Amygdala (tissue), 56 donors: ENCODE results near the gene TAF1L.
A peak's percentile ranks its signal among the peaks of the same experiment; 100 is the strongest.

ENCODE experiments used
- DNase-seq, 56 donors: peaks; one replicate each; lab custom pipeline; 2025; lab: John Stamatoyannopoulos, UW

The TAF1L gene

GRCh38 chr9:32596096-32596865 lies 39.2 kb downstream of the TAF1L start:
- no peak for DNase-seq

- no peak for DNase-seq
Measured at GRCh38 chr9:32590898-32591297, 44.6 kb downstream of the TAF1L start.

GRCh38 chr9:32590476-32590875 lies 45.0 kb downstream of the TAF1L start:
- DNase-seq: no peak

- peak in 2 of 56 donors; percentile 1 to 32 for DNase-seq
Measured at GRCh38 chr9:32589083-32589723, 46.3 kb downstream of the TAF1L start.

- no peak for DNase-seq
Measured at GRCh38 chr9:32587901-32588300, 47.6 kb downstream of the TAF1L start.

GRCh38 chr9:32584784-32585183 lies 50.7 kb downstream of the TAF1L start:
- no peak for DNase-seq

- peak in 12 of 56 donors; percentile 1 to 32 (median 6) for DNase-seq
Measured at GRCh38 chr9:32581512-32582143, 53.8 kb downstream of the TAF1L start.

GRCh38 chr9:32580631-32581300 lies 54.7 kb downstream of the TAF1L start:
- no peak for DNase-seq

GRCh38 chr9:32579706-32580331 lies 55.6 kb downstream of the TAF1L start:
- DNase-seq: peak in 43 of 56 donors; percentile 2 to 87 (median 25)
